ENCODE measurements around the gene TMEFF2.
"Not testable (repeated sequence)": the region's sequence is repeated elsewhere in the genome, so short reads cannot be mapped to it uniquely, and the experiment has no call there.

The TMEFF2 gene

GRCh38 chr2:192127434-192127833 lies 67.3 kb downstream of the TMEFF2 start:
- peaks cover 4% of the 10 kb centered on the region for H3K27me3 Mint-ChIP-seq (ENCODE audit: low read depth)
- H3K27ac Mint-ChIP-seq: no peak overlapping the region
- no peaks in the 10 kb centered on the region for H3K9me3 Mint-ChIP-seq
- no peaks in the 10 kb centered on the region for H3K4me1 Mint-ChIP-seq (ENCODE audit: low read depth)
- no peak overlapping the region for H3K4me3 Mint-ChIP-seq
- no peaks in the 10 kb centered on the region for H3K36me3 Mint-ChIP-seq (ENCODE audit: low read depth)

- Mint-ChIP-seq H3K27ac (no peak overlapping the region), H3K36me3 (ENCODE audit: low read depth) (no peaks in the 10 kb centered on the region), H3K27me3 (ENCODE audit: low read depth) (peaks cover 4% of the 10 kb centered on the region), H3K9me3 (no peaks in the 10 kb centered on the region), H3K4me3 (no peak overlapping the region), H3K4me1 (ENCODE audit: low read depth) (no peaks in the 10 kb centered on the region)
Measured at GRCh38 chr2:192126912-192127311, 67.8 kb downstream of the TMEFF2 start.

- Mint-ChIP-seq H3K27me3 (ENCODE audit: low read depth) (peaks cover 4% of the 10 kb centered on the region), H3K9me3 (no peaks in the 10 kb centered on the region), H3K4me3 (no peak overlapping the region), H3K27ac (no peak overlapping the region), H3K4me1 (ENCODE audit: low read depth) (no peaks in the 10 kb centered on the region), H3K36me3 (ENCODE audit: low read depth) (no peaks in the 10 kb centered on the region)
Measured at GRCh38 chr2:192126426-192126825, 68.3 kb downstream of the TMEFF2 start.

- Mint-ChIP-seq H3K4me3 (no peak overlapping the region), H3K27ac (no peak overlapping the region)
Measured at GRCh38 chr2:192124571-192124970, 70.2 kb downstream of the TMEFF2 start.

GRCh38 chr2:192123847-192124246 lies 70.9 kb downstream of the TMEFF2 start:
- no peak overlapping the region for H3K27ac Mint-ChIP-seq

More at GRCh38 chr2:192124571-192124970, 70.2 kb downstream of the TMEFF2 start:
- Mint-ChIP-seq H3K4me1 (ENCODE audit: low read depth) (no peaks in the 10 kb centered on the region), H3K36me3 (ENCODE audit: low read depth) (no peaks in the 10 kb centered on the region), H3K27me3 (ENCODE audit: low read depth) (peaks cover 10% of the 10 kb centered on the region), H3K9me3 (no peaks in the 10 kb centered on the region)

GRCh38 chr2:192122946-192123345 lies 71.8 kb downstream of the TMEFF2 start:
- Mint-ChIP-seq H3K4me3 (no peak overlapping the region), H3K27me3 (ENCODE audit: low read depth) (peaks cover 10% of the 10 kb centered on the region), H3K4me1 (ENCODE audit: low read depth) (no peaks in the 10 kb centered on the region), H3K36me3 (ENCODE audit: low read depth) (no peaks in the 10 kb centered on the region), H3K9me3 (no peaks in the 10 kb centered on the region), H3K27ac (no peak overlapping the region)

More at GRCh38 chr2:192123847-192124246, 70.9 kb downstream of the TMEFF2 start:
- H3K36me3 Mint-ChIP-seq (ENCODE audit: low read depth): no peaks in the 10 kb centered on the region
- H3K27me3 Mint-ChIP-seq (ENCODE audit: low read depth): peaks cover 10% of the 10 kb centered on the region
- H3K4me3 Mint-ChIP-seq: no peak overlapping the region
- no peaks in the 10 kb centered on the region for H3K9me3 Mint-ChIP-seq
- no peaks in the 10 kb centered on the region for H3K4me1 Mint-ChIP-seq (ENCODE audit: low read depth)

- peaks cover 10% of the 10 kb centered on the region for H3K27me3 Mint-ChIP-seq (ENCODE audit: low read depth)
- H3K4me1 Mint-ChIP-seq (ENCODE audit: low read depth): no peaks in the 10 kb centered on the region
- no peak overlapping the region for H3K4me3 Mint-ChIP-seq
- no peaks in the 10 kb centered on the region for H3K9me3 Mint-ChIP-seq
- H3K27ac Mint-ChIP-seq: no peak overlapping the region
- no peaks in the 10 kb centered on the region for H3K36me3 Mint-ChIP-seq (ENCODE audit: low read depth)
Measured at GRCh38 chr2:192122141-192122540, 72.6 kb downstream of the TMEFF2 start.

GRCh38 chr2:192119536-192119935 lies 75.2 kb downstream of the TMEFF2 start:
- Mint-ChIP-seq H3K27me3 (ENCODE audit: low read depth) (peaks cover 8% of the 10 kb centered on the region), H3K9me3 (no peaks in the 10 kb centered on the region), H3K4me1 (ENCODE audit: low read depth) (no peaks in the 10 kb centered on the region), H3K36me3 (ENCODE audit: low read depth) (no peaks in the 10 kb centered on the region), H3K4me3 (no peak overlapping the region), H3K27ac (no peak overlapping the region)

GRCh38 chr2:192117705-192118104 lies 77.0 kb downstream of the TMEFF2 start:
- Mint-ChIP-seq H3K27ac (no peak overlapping the region), H3K9me3 (no peaks in the 10 kb centered on the region), H3K36me3 (ENCODE audit: low read depth) (no peaks in the 10 kb centered on the region), H3K27me3 (ENCODE audit: low read depth) (peaks cover 8% of the 10 kb centered on the region), H3K4me3 (no peak overlapping the region), H3K4me1 (ENCODE audit: low read depth) (no peaks in the 10 kb centered on the region)

GRCh38 chr2:192111536-192111935 lies 83.2 kb downstream of the TMEFF2 start:
- not testable (repeated sequence) for H3K27me3 Mint-ChIP-seq (ENCODE audit: low read depth); H3K4me1 Mint-ChIP-seq (ENCODE audit: low read depth); H3K9me3 Mint-ChIP-seq; H3K27ac Mint-ChIP-seq; H3K36me3 Mint-ChIP-seq (ENCODE audit: low read depth); H3K4me3 Mint-ChIP-seq

- H3K4me1 Mint-ChIP-seq (ENCODE audit: low read depth): no peaks in the 10 kb centered on the region
- H3K4me3 Mint-ChIP-seq: no peak overlapping the region
- no peaks in the 10 kb centered on the region for H3K36me3 Mint-ChIP-seq (ENCODE audit: low read depth)
- no peak overlapping the region for H3K27ac Mint-ChIP-seq
- no peaks in the 10 kb centered on the region for H3K27me3 Mint-ChIP-seq (ENCODE audit: low read depth)
- H3K9me3 Mint-ChIP-seq: no peaks in the 10 kb centered on the region
Measured at GRCh38 chr2:192099742-192100141, 95.0 kb downstream of the TMEFF2 start.

GRCh38 chr2:192098814-192099491 lies 95.8 kb downstream of the TMEFF2 start:
- Mint-ChIP-seq H3K36me3 (ENCODE audit: low read depth) (no peaks in the 10 kb centered on the region), H3K4me1 (ENCODE audit: low read depth) (no peaks in the 10 kb centered on the region), H3K27ac (no peak overlapping the region), H3K4me3 (no peak overlapping the region), H3K9me3 (no peaks in the 10 kb centered on the region), H3K27me3 (ENCODE audit: low read depth) (no peaks in the 10 kb centered on the region)

GRCh38 chr2:192091476-192091875 lies 103.3 kb downstream of the TMEFF2 start:
- Mint-ChIP-seq H3K4me3 (no peak overlapping the region), H3K36me3 (ENCODE audit: low read depth) (no peaks in the 10 kb centered on the region), H3K9me3 (no peaks in the 10 kb centered on the region), H3K4me1 (ENCODE audit: low read depth) (no peaks in the 10 kb centered on the region), H3K27me3 (ENCODE audit: low read depth) (peaks cover 8% of the 10 kb centered on the region), H3K27ac (no peak overlapping the region)

GRCh38 chr2:192090911-192091310 lies 103.8 kb downstream of the TMEFF2 start:
- H3K27ac Mint-ChIP-seq: no peak overlapping the region
- no peak overlapping the region for H3K4me3 Mint-ChIP-seq
- no peaks in the 10 kb centered on the region for H3K4me1 Mint-ChIP-seq (ENCODE audit: low read depth)
- H3K27me3 Mint-ChIP-seq (ENCODE audit: low read depth): peaks cover 8% of the 10 kb centered on the region
- H3K9me3 Mint-ChIP-seq: no peaks in the 10 kb centered on the region
- H3K36me3 Mint-ChIP-seq (ENCODE audit: low read depth): no peaks in the 10 kb centered on the region

GRCh38 chr2:192087398-192087958 lies 107.3 kb downstream of the TMEFF2 start:
- Mint-ChIP-seq H3K27ac (no peak overlapping the region), H3K27me3 (ENCODE audit: low read depth) (peaks cover 12% of the 10 kb centered on the region)

More at GRCh38 chr2:192087398-192087958, 107.3 kb downstream of the TMEFF2 start:
- no peaks in the 10 kb centered on the region for H3K4me1 Mint-ChIP-seq (ENCODE audit: low read depth)
- no peak overlapping the region for H3K4me3 Mint-ChIP-seq
- H3K36me3 Mint-ChIP-seq (ENCODE audit: low read depth): no peaks in the 10 kb centered on the region
- no peaks in the 10 kb centered on the region for H3K9me3 Mint-ChIP-seq
